Measurements from ENCODE around the gene CLDN5.

CLDN5 gene

GRCh38 chr22:19506212-19506611 lies 18.0 kb downstream of the CLDN5 start:
- DNase-seq (ENCODE audit: low read depth in 1 of 2, low spot score in 1 of 2): no peak

GRCh38 chr22:19505735-19506126 lies 18.5 kb downstream of the CLDN5 start:
- no peak for DNase-seq (ENCODE audit: low read depth in 1 of 2, low spot score in 1 of 2)

DNA sequence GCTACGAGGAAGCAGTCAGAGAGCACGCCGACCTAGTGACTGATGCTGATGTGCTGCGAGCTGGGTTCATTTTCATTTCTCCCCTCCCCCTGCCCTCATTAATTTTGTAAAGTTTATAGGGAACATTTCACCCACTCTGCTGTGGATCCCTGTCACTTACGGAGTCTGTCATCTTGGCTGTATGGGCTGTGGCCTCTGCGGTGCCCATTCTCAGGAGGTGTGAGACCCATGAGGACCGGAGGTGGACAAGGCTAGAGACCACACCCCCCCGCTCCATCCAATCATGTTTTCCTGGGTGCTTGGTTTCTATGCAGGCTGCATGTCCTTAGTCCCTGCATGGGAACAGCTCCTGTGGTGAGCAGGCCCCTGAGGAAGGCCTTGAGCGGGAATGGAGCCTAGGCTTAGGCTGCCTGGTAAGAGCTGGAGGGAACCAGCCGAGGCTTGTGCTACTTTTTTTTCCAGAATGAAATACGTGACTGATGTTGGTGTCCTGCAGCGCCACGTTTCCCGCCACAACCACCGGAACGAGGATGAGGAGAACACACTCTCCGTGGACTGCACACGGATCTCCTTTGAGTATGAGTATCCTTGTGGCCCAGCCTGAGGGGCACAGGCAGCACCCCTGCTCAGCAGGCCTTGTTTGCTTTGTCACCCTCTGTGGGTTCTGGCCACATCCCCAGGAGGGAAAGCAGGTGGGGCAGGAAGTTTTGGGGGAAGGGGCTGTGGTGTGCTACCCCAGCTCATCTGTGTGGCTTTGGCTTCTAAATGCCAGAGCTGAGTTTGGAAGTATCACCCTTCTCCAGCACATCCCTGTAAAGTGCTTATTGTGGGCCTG lies 19.1 kb downstream of the CLDN5 start:
- DNase-seq (ENCODE audit: low read depth in 1 of 2, low spot score in 1 of 2): no peak

DNA sequence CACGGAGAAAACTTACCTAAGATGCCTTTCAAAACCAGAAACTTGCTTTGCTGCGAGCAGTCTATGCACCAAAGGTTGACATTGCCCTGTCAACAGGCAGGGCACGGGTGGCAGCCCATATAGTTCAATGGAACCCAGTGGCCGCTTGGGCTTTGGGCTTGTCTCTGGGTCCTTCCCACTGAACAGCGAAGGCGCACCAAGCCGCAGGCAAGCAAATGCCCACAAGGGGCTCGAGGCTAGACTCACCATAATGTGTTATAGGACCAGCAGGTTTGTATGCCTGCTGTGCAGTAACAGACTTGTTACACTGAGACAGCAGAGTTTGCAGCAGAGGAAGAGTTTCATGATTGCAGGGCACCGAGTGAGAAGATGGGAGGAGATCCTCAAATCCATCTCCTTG lies 20.3 kb downstream of the CLDN5 start:
- DNase-seq (ENCODE audit: low read depth in 1 of 2, low spot score in 1 of 2): no peak

DNA sequence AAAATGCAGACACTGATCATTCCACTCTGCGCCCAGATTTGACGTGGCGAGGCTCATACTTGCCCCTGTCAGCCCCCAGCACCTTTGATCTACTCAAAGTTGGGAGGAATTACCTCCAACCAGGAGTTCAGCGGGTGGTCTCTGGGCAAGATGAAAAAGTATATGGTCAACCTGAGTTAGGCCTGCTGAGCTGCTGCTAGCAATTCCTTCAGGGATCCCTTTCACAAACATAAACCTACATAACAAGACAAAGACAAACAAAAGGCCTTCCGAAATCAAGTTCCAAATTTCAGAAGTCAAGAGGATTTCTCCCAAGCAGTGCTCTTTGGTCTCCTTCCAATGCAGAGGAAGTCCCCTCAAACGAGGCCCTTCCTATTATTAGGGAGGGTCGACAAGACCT lies 20.8 kb downstream of the CLDN5 start:
- no peak for DNase-seq (ENCODE audit: low read depth in 1 of 2, low spot score in 1 of 2)

DNA sequence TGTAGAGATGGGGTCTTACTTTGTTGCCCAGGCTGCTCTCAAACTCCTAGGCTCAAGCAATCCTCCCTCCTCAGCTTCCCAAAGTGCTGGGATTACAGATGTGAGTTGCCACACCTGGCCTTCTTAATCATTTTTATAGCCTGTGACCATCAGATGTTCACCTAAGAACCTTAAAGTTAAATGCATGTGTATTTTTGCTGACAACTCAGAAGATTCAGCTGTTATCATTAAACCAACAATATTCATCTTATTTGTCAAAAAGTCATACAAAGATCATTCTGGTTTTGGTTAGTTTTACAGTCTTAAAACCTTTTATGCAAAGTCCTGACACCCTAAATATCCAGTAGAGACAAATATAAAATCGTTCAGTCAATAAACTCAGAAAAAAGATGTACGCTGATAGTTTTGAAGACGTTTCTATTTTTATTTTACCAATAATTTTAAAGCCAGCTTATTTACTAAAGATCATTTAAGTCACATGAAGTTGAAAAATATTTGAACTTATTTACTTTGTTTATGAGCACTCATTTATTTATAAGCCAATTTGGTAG lies 22.2 kb downstream of the CLDN5 start:
- no peak for DNase-seq (ENCODE audit: low read depth in 1 of 2, low spot score in 1 of 2)

GRCh38 chr22:19499880-19500242 lies 24.3 kb downstream of the CLDN5 start:
- no peak for DNase-seq (ENCODE audit: low read depth in 1 of 2, low spot score in 1 of 2)

- no peak for DNase-seq (ENCODE audit: low read depth in 1 of 2, low spot score in 1 of 2)
Observed at GRCh38 chr22:19499236-19499879, 24.9 kb downstream of the CLDN5 start.

DNA sequence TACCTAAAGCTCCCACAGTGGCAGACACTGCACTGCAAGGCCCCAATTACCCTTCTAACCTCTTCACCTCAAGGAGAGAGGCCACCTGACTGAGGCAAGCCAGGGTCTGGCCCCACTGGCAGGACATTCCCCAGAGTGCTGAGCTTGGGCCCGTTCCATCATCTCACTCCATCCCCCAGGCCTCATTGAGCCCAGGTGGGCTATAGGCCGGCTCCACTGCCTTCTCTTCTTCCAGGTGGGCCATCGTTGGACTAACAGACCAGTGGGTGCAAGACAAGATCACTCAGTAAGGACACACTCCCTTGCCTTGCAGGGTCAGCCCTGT lies 25.4 kb downstream of the CLDN5 start:
- no peak for DNase-seq (ENCODE audit: low read depth in 1 of 2, low spot score in 1 of 2)

DNA sequence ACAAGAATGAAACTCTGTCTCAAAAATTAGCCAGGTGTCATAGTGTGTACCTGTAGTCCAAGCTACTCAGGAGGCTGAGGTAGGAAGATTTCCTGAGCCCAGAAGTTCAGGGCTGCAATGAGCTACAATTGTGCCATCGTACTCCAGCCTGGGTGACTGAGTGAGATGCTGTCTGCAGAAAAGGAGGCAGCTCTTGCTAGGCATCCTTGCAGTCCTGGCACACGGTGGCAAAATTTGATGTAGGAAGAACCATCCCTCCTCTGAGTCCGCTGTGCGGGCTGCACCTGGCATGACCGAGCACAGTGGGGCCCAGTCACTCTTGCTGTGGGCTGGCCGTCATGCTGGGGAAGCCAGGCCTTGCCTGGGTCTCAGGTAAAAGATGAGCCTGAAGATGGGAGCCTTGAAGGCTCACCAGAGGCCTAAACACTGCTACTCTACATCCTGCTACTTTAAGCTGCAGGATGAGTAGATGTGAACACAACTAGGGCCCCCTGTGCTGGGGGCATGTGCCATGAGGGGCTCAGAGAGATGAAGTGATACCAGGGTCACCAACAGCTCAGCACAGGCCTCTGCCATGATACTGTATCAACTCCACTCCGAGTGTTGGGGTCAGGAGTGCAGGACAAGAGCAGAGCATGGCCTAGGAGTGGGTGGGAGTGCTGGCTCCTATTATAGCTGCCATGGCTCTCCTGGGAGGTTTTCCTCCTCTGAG lies 25.9 kb downstream of the CLDN5 start:
- no peak for DNase-seq (ENCODE audit: low read depth in 1 of 2, low spot score in 1 of 2)

DNA sequence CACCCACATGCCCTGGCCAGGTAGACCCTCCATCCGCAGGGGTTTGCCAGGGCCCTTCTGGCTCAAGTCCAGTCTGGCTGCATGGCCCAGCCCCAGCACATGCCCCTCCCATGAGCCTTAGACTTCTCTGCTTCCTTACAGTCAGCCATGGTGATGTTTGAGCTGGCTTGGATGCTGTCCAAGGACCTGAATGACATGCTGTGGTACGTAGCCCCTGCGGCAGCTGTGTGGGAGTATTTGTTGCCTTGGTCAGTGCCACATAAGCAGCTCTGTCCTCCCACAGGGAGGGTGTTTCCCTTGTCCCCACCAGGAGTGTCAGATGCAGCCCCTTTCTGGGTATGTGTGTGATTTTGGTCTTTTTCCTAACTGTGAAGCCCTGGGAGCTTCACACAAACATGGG lies 27.0 kb downstream of the CLDN5 start:
- no peak for DNase-seq (ENCODE audit: low read depth in 1 of 2, low spot score in 1 of 2)

GRCh38 chr22:19496324-19496630 lies 27.9 kb downstream of the CLDN5 start:
- no peak for DNase-seq (ENCODE audit: low read depth in 1 of 2, low spot score in 1 of 2)

DNA sequence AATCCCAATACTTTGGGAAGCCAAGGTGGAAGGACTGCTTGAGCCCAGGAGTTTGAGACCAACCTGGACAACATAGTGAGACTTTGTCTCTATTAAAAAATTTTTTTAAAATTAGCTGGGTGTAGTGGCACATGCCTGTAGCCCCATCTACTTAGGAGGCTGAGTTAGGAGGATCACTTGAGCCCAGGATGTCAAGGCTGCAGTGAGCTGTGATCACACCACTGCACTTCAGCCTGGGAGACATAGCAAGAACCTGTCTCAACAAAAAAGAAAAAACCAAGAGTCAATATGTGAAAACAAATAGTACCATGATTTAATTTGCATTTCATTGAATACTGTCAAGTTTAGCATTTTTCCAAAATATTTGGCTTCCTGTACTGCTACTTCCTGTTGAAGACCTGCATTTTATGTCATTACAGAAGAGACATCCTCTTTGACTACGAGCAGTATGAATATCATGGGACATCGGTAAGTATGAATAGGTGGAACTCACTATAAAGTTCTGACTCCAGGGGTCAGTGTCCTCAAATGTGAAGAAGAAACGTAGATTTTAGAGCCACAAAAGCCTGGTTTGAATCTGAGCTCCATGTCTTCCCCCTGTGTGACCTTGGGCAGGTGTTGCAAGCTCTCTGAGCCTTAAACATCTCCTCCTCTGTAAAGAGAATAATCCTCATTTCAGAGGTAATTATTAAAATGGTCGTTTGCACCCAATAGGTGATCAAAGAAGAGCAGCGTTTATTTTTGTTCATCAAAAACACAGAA lies 28.5 kb downstream of the CLDN5 start:
- no peak for DNase-seq (ENCODE audit: low read depth in 1 of 2, low spot score in 1 of 2)

DNA sequence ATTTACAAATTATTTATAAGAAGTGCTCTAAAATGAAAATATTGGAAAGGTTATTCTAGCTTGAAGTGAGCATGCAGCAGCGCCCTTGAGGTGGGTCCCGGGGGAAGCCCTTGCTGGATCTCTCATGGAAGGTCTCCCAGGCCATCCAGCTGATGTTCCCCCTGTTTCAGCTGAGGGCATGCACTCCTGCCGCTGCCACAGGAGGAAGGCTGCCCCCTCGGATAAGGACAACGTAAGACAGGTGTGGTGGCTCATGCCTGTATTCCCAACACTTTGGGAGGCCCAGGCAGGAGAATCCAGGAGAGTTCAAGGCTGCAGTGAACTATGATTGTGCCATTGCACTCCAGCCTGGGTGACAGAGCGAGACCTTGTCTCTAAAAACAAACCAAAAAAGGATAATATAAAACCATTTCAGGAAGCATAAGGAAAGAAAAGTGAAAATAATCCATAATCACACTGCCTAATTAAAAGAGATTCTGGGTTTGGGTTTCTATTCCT lies 29.5 kb downstream of the CLDN5 start:
- DNase-seq (ENCODE audit: low read depth in 1 of 2, low spot score in 1 of 2): no peak

- no peak for DNase-seq (ENCODE audit: low read depth in 1 of 2, low spot score in 1 of 2)
Observed at GRCh38 chr22:19494001-19494560, 30.1 kb downstream of the CLDN5 start.

- no peak for DNase-seq (ENCODE audit: low read depth in 1 of 2, low spot score in 1 of 2)
Observed at GRCh38 chr22:19492504-19493174, 31.6 kb downstream of the CLDN5 start.

GRCh38 chr22:19490628-19491230 lies 33.5 kb downstream of the CLDN5 start:
- no peak for DNase-seq (ENCODE audit: low read depth in 1 of 2, low spot score in 1 of 2)

GRCh38 chr22:19488884-19489843 lies 35.0 kb downstream of the CLDN5 start:
- no peak for DNase-seq (ENCODE audit: low read depth in 1 of 2, low spot score in 1 of 2)

GRCh38 chr22:19488285-19488684 lies 35.9 kb downstream of the CLDN5 start:
- DNase-seq (ENCODE audit: low read depth in 1 of 2, low spot score in 1 of 2): no peak
